HCT116 (cell line): ENCODE data around the gene PCCB. TPM values are rescaled to one million over a fixed set of nuclear protein-coding genes. Genes with fewer than 3 reads are reported as not detected.

Source experiments
- ATAC-seq: fragments of 200-7000 bp; cut with Tn5 transposase; 2 replicates; pipeline ENCODE4 v1.9.1; 2020; ENCODE audit warnings: mild to moderate bottlenecking, moderate library complexity
- BruUV-seq: library from RNA; stranded (reverse); fragments of 400-500 nt; replicated peaks from 2 replicates; lab custom pipeline; 2021; lab: Mats Ljungman, UMichigan
- CTCF ChIA-PET: fragments of 300-600 bp; sonication (Branson Sonifier 250); formaldehyde crosslinking; loops from one replicate; lab custom pipeline; 2021; ENCODE audit warnings: antibody characterized with exemption; lab: Charles Lee
- POLR2A ChIA-PET: fragments of 300-600, 350-600 bp; sonication (Branson Sonifier 250); formaldehyde crosslinking; loops from one replicate; lab custom pipeline; 2021; ENCODE audit warnings: antibody characterized with exemption; lab: Charles Lee
- RAD21 ChIA-PET, 2 experiments: fragments of 300-600 bp; sonication (Branson Sonifier 250); formaldehyde crosslinking; loops; one replicate each; lab custom pipeline; 2023; ENCODE audit warnings: low total read pairs in 2 of 2; ENCODE audit not compliant: uncharacterized antibody in 2 of 2, unreplicated experiment in 2 of 2, low non-redundant PET in 1 of 2; lab: Charles Lee
- DNase-seq: peaks from one replicate; pipeline ENCODE4 v3.0.0-alpha.2; 2010; ENCODE audit warnings: low read depth, low spot score
- H2AFZ ChIP-seq: fragments of 200-600 bp; shearing (Covaris generic), sonication (generic); 2 replicates; pipeline ENCODE4 v1.6.1; 2017; ENCODE audit warnings: low read depth, mixed run types, mixed read lengths, antibody characterized with exemption, low read length; ENCODE audit not compliant: poor library complexity, severe bottlenecking
- H3K27ac ChIP-seq: 2 replicates; pipeline ENCODE4 v1.5.1; 2012; ENCODE audit warnings: low read depth, low read length
- H3K27me3 ChIP-seq: fragments of 200-600 bp; sonication (generic); 2 replicates; pipeline ENCODE4 v1.6.1; 2016; ENCODE audit warnings: mixed run types, low read length, mixed read lengths; ENCODE audit not compliant: insufficient read depth
- H3K36me3 ChIP-seq, 2 experiments: fragments of 200-500 bp in 1 of 2; fragments of 200-600 bp in 1 of 2; sonication (Bioruptor generic) in 1 of 2; sonication (generic) in 1 of 2; 2 replicates each; pipeline versions ENCODE4 v1.5.1 to v1.6.1; 2014 to 2016; ENCODE audit warnings: low read length in 2 of 2, inconsistent platforms in 1 of 2, mixed read lengths in 1 of 2, mixed run types in 1 of 2; ENCODE audit not compliant: insufficient read depth in 2 of 2, control insufficient read depth in 1 of 2
- H3K4me1 ChIP-seq, 2 experiments: fragments of 200-600 bp in 1 of 2; sonication (generic) in 1 of 2; 2 replicates each; pipeline versions ENCODE4 v1.5.1 to v1.6.1; 2012 to 2017; ENCODE audit warnings: low read length in 2 of 2, inconsistent platforms in 1 of 2, mild to moderate bottlenecking in 1 of 2, mixed read lengths in 1 of 2, mixed run types in 1 of 2, moderate library complexity in 1 of 2; ENCODE audit not compliant: insufficient read depth in 2 of 2, control insufficient read depth in 1 of 2
- H3K4me2 ChIP-seq: fragments of 200-600 bp; sonication (generic); 2 replicates; pipeline ENCODE4 v1.6.1; 2017; ENCODE audit warnings: mixed run types, low read length, mixed read lengths
- H3K4me3 ChIP-seq, 2 experiments: fragments of 200-600 bp in 1 of 2; sonication (generic) in 1 of 2; replicated peaks in 1 of 2; 2 replicates each; pipeline ENCODE4 v1.5.1; 2011 to 2016; ENCODE audit warnings: low read length in 2 of 2, control low read depth in 1 of 2, low read depth in 1 of 2, mild to moderate bottlenecking in 1 of 2, mixed read lengths in 1 of 2, mixed run types in 1 of 2
- H3K79me2 ChIP-seq: fragments of 200-600 bp; sonication (generic); 2 replicates; pipeline ENCODE4 v1.6.1; 2017; ENCODE audit warnings: mild to moderate bottlenecking, mixed run types, low read length, moderate library complexity, mixed read lengths; ENCODE audit not compliant: insufficient read depth
- H3K9ac ChIP-seq: fragments of 200-600 bp; sonication (generic); 2 replicates; pipeline ENCODE4 v1.6.1; 2016; ENCODE audit warnings: low read length, mixed read lengths
- H3K9me2 ChIP-seq: fragments of 200-600 bp; sonication (generic), shearing (Covaris generic); 2 replicates; pipeline ENCODE4 v1.6.1; 2017; ENCODE audit warnings: mixed run types, mild to moderate bottlenecking, moderate library complexity; ENCODE audit not compliant: insufficient read depth
- H3K9me3 ChIP-seq, 2 experiments: fragments of 200-500 bp in 1 of 2; fragments of 200-600 bp in 1 of 2; sonication (Bioruptor generic) in 1 of 2; sonication (generic) in 1 of 2; 2 replicates each; pipeline ENCODE4 v1.6.1; 2014 to 2017; ENCODE audit warnings: low read length in 2 of 2, mixed read lengths in 2 of 2, inconsistent platforms in 1 of 2, low read depth in 1 of 2, mild to moderate bottlenecking in 1 of 2, mixed run types in 1 of 2, moderate library complexity in 1 of 2; ENCODE audit not compliant: control insufficient read depth in 1 of 2, insufficient read depth in 1 of 2
- H4K20me1 ChIP-seq: fragments of 200-600 bp; sonication (generic), shearing (Covaris generic); 2 replicates; pipeline ENCODE4 v1.6.1; 2017; ENCODE audit warnings: mixed run types, mild to moderate bottlenecking, moderate library complexity; ENCODE audit not compliant: insufficient read depth
- CEBPB ChIP-seq: IDR thresholded peaks from 2 replicates; pipeline ENCODE4 v1.6.1; 2012; ENCODE audit warnings: low read depth
- EZH2 ChIP-seq: fragments of 200-600 bp; sonication (generic); IDR thresholded peaks from 2 replicates; pipeline ENCODE4 v1.6.1; 2017; ENCODE audit warnings: antibody characterized with exemption, mixed run types
- FOSL1 ChIP-seq: IDR thresholded peaks from 2 replicates; pipeline ENCODE4 v1.6.1; 2012; ENCODE audit warnings: low read depth
- JUND ChIP-seq: IDR thresholded peaks from 2 replicates; pipeline ENCODE4 v1.6.1; 2012
- SIN3A ChIP-seq: IDR thresholded peaks from 2 replicates; pipeline ENCODE4 v1.6.1; 2012; ENCODE audit warnings: low read depth
- SRF ChIP-seq: IDR thresholded peaks from 2 replicates; pipeline ENCODE4 v1.6.1; 2012; ENCODE audit warnings: low read depth
- TCF7L2 ChIP-seq: IDR thresholded peaks from 2 replicates; pipeline ENCODE4 v1.7.0; 2011; ENCODE audit warnings: borderline replicate concordance, inconsistent platforms; ENCODE audit not compliant: insufficient read depth, insufficient read length; ENCODE audit errors: extremely low read depth
- YY1 ChIP-seq: IDR thresholded peaks from 2 replicates; pipeline ENCODE4 v1.6.1; 2011; ENCODE audit warnings: low read length, low read depth, moderate library complexity, mild to moderate bottlenecking; ENCODE audit not compliant: insufficient replicate concordance; ENCODE audit errors: extremely low read depth
- intact Hi-C: fragments of 100-400 bp; cut with micrococcal nuclease; formaldehyde crosslinking; loops from 2 replicates; pipeline ENCODE4 v1.10.0; 2022
- total RNA-seq: library from RNA; stranded (reverse); gene quantifications from one replicate; pipeline ENCODE4 v1.2.1, GENCODE V29; 2021; ENCODE audit not compliant: unreplicated experiment
- TF ChIP-seq, protein P1 (sequence below): IDR thresholded peaks from 2 replicates; pipeline ENCODE4 v1.6.1; 2011; ENCODE audit warnings: mild to moderate bottlenecking, low read length, moderate library complexity; ENCODE audit not compliant: insufficient replicate concordance; ENCODE audit errors: extremely low read depth

PCCB gene
- total RNA-seq, 1 experiment from 2014 or later = 48.9 TPM

DNA sequence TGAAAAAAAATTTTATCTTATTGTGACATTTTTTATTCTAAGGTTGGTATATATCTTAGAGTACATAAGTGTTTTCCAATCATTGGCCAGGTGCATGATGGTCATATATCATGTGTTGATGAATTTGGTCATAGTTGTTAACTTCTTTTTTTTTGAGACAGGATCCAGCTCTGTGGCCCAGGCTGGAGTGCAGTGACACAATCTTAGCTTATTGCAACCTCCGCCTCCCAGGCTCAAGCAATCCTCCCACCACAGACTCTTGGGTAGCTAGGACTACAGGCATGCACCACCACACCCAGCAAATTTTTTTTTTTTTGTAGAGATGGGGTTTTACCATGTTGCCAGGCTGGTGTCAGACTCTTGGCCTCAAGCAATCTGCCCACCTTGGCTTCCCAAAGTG is 44.0 kb downstream of the PCCB start:
- RAD21 ChIA-PET = no interaction called here
- CTCF ChIA-PET = no interaction called here
- H3K4me2 ChIP-seq = no peak overlapping the region
- POLR2A ChIA-PET = no interaction called here
- H3K9me2 ChIP-seq = no peaks in the 10 kb centered on the region
- H3K36me3 ChIP-seq = peaks cover 0 to 6% of the 10 kb centered on the region in 2 experiments; a peak in 1 of 4 replicates
- H4K20me1 ChIP-seq = no peaks in the 10 kb centered on the region
- H3K27me3 ChIP-seq = no peaks in the 10 kb centered on the region
- H2AFZ ChIP-seq = no peak overlapping the region
- DNase-seq (no peak), ATAC-seq (no peak)
- no TSS peak for BruUV-seq
- no peak overlapping the region for H3K9ac ChIP-seq
- H3K79me2 ChIP-seq = no peaks in the 10 kb centered on the region
- intact Hi-C loops = no loop called here
- H3K27ac ChIP-seq = no peak overlapping the region
- no peaks in the 10 kb centered on the region for H3K4me1 ChIP-seq
- H3K4me3 ChIP-seq = no peak overlapping the region
- H3K9me3 ChIP-seq = no peaks in the 10 kb centered on the region
- TF ChIP-seq YY1 (no peak), SIN3A (no peak), JUND (no peak), FOSL1 (no peak), SRF (no peak), TCF7L2 (no peak)

DNA sequence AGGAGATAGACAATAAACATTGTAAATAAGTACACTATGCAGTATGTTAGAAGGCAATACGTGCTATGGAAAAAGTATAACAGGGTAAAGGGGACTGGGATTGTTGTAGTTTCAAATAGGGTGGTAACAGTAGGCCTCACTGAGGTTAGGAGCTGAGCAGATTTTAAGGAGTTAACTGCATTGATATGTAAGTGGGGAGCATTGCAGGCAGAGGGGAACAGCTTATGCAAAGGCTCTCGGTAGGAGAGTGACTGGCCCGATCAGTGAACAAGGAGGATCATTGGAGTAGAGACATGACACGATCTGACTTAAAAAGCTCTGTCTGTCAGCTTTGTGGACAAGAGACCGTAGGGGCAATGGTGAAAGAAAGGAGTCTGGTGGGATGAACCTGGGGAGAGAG is 46.8 kb downstream of the PCCB start:
- no peaks in the 10 kb centered on the region for H3K27me3 ChIP-seq

More for the DNA sequence above, 46.8 kb downstream of the PCCB start:
- H3K36me3 ChIP-seq = peaks cover 4 to 10% of the 10 kb centered on the region in 2 experiments; a peak in 2 of 4 replicates
- ChIA-PET RAD21 (no interaction called here), CTCF (no interaction called here), POLR2A (no interaction called here)
- H2AFZ ChIP-seq = no peak overlapping the region
- DNase-seq (no peak), ATAC-seq (no peak)
- H4K20me1 ChIP-seq = no peaks in the 10 kb centered on the region
- no peaks in the 10 kb centered on the region for H3K79me2 ChIP-seq
- no peaks in the 10 kb centered on the region for H3K9me2 ChIP-seq
- H3K9ac ChIP-seq = no peak overlapping the region
- intact Hi-C loops = no loop called here
- H3K4me3 ChIP-seq = no peak overlapping the region
- H3K4me2 ChIP-seq = no peak overlapping the region
- H3K4me1 ChIP-seq = no peaks in the 10 kb centered on the region
- TF ChIP-seq CEBPB (no peak), EZH2 (no peak), JUND (no peak)
- TF ChIP-seq, protein P1, sequence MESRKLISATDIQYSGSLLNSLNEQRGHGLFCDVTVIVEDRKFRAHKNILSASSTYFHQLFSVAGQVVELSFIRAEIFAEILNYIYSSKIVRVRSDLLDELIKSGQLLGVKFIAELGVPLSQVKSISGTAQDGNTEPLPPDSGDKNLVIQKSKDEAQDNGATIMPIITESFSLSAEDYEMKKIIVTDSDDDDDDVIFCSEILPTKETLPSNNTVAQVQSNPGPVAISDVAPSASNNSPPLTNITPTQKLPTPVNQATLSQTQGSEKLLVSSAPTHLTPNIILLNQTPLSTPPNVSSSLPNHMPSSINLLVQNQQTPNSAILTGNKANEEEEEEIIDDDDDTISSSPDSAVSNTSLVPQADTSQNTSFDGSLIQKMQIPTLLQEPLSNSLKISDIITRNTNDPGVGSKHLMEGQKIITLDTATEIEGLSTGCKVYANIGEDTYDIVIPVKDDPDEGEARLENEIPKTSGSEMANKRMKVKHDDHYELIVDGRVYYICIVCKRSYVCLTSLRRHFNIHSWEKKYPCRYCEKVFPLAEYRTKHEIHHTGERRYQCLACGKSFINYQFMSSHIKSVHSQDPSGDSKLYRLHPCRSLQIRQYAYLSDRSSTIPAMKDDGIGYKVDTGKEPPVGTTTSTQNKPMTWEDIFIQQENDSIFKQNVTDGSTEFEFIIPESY = no peak
- BruUV-seq = no TSS peak
- no peak overlapping the region for H3K27ac ChIP-seq
- H3K9me3 ChIP-seq = no peaks in the 10 kb centered on the region
